Measurements from ENCODE around the gene CEP41.

CEP41 gene

GRCh38 chr7:130350945-130351790, 89.6 kb downstream of the CEP41 start:
- no peak for DNase-seq (ENCODE audit: low read depth in 2 of 2)

- no peak for DNase-seq (ENCODE audit: low read depth in 2 of 2)
These were observed 90.7 kb downstream of the CEP41 start for GRCh38 chr7:130349911-130350782.

- DNase-seq (ENCODE audit: low read depth in 2 of 2): no peak
These were observed 93.9 kb downstream of the CEP41 start for GRCh38 chr7:130346941-130347340.

DNA sequence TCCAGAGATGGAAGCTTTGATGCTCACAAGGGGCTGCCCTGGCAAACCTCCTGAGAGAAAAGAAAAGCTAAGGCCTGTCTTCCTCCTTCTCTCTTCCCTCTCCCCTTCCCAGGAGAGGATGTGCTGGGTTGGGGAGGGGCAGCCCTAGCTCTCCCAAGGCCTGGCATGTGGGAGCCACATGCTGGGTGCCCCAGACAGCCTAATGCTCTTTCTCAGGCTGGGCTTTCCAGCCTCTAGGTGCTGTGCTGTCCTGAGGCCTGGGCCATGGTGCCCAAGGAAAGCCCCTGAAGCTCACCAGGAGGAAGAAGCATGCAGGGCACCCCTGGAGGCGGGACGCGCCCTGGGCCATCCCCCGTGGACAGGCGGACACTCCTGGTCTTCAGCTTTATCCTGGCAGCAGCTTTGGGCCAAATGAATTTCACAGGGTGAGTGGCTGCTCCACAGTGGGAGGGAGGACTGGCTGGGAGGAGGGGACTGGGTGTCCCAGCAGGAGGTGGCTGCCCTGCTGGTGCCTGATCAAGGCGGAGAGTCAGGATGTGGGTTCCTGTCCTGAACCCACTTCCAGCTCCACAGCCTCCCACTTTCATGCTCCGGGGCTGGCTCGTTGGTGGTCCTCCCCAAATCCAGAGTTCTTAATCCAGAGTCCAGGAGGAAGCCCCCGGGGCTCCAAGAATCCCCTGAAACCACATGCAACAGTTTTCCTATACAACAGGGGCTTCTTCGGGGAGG, 94.5 kb downstream of the CEP41 start:
- no peak for DNase-seq (ENCODE audit: low read depth in 2 of 2)

GRCh38 chr7:130345725-130346124, 95.1 kb downstream of the CEP41 start:
- DNase-seq (ENCODE audit: low read depth in 2 of 2): no peak

- DNase-seq (ENCODE audit: low read depth in 2 of 2): no peak
These were observed 95.7 kb downstream of the CEP41 start for GRCh38 chr7:130345136-130345535.

DNA sequence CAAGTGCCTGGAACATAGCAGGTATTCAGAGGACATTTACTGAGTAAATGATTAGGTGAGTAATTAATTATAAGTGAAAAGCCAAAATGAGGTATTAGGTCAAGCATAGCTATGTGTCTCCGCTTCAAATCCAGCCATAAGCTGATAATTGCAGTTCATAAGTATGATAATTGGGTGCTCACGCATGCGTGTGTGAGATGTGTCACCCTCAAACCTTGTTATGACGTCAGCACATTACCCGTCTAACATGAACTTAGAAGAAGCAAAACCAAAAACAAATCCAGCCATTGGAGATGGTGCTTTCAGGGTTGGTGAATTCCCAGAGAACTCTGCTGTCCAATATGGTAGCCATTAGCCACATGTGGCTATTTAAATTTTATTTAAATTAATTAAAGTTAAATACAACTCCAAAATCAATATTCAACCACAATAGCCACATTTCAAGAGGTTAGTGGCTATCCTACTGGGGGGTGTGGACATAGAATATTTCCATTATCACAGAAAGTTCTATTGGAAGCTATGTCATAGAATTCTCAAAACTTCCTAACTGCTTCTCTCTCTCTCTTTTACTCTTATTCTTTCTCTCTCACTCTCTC, 96.4 kb downstream of the CEP41 start, which contains the start of gene CPA5:
CPA5 (plus strand) TSS at position 546 of the 596 bp plus-strand sequence. CDS start 1,670 bp downstream, outside the sequence.
- no peak for DNase-seq (ENCODE audit: low read depth in 2 of 2)

Measured in stimulated activated CD4-positive, alpha-beta T cell treated with anti-CD3 and anti-CD28 coated beads, Interleukin-1b, Interleukin-23, amount 100 ng/mL, for 1 hour (primary cell).